MM.1S (cell line): ENCODE results near the gene ZBTB7C.

Experiments
- EZH2 ChIP-seq: fragments of 300-600 bp; sonication (generic); optimal IDR thresholded peaks from 2 replicates; pipeline ENCODE3; 2017; ENCODE audit warnings: low read depth, mild to moderate bottlenecking, antibody characterized with exemption, low read length, mixed read lengths
- EZH2phosphoT487 ChIP-seq: fragments of 300-600 bp; sonication (generic); IDR thresholded peaks from 2 replicates; pipeline ENCODE4 v1.6.1; 2018; ENCODE audit warnings: antibody characterized with exemption, low read length
- TF ChIP-seq, protein P1 (sequence below): fragments of 300-600 bp; sonication (generic); IDR thresholded peaks from 2 replicates; pipeline ENCODE4 v1.5.1; 2016; ENCODE audit warnings: antibody characterized with exemption, low read length, mixed read lengths

DNA sequence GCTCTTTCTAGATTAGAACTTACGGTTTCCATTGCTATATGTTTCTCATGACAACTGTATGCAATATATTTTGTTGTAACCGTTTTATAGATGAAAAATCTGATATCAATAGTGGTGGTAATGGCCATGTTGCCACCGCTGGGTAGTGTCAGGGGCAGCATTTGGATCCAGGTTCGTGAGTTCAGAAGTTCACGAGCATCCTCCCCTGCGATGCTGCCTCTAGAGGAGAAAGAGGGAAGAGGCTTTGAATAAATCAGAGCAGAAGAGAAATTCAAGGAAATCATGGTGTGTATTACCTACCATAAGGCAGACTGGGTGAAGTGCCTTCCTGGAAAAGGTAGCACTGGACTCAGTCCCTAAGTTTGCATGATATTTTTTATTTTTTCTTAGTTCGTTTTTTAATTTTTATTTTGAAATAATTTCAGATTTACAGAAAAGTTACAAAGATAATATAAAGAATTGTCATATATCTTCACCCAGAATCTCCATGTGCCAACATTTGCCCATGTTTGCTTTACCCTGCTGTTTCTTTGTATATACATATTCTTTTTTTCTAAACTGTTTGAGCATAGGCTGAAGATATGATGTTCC is 3.3 kb upstream of the ZBTB7C start:
- TF ChIP-seq, protein P1, sequence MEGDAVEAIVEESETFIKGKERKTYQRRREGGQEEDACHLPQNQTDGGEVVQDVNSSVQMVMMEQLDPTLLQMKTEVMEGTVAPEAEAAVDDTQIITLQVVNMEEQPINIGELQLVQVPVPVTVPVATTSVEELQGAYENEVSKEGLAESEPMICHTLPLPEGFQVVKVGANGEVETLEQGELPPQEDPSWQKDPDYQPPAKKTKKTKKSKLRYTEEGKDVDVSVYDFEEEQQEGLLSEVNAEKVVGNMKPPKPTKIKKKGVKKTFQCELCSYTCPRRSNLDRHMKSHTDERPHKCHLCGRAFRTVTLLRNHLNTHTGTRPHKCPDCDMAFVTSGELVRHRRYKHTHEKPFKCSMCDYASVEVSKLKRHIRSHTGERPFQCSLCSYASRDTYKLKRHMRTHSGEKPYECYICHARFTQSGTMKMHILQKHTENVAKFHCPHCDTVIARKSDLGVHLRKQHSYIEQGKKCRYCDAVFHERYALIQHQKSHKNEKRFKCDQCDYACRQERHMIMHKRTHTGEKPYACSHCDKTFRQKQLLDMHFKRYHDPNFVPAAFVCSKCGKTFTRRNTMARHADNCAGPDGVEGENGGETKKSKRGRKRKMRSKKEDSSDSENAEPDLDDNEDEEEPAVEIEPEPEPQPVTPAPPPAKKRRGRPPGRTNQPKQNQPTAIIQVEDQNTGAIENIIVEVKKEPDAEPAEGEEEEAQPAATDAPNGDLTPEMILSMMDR = peak; percentile 74
- TF ChIP-seq EZH2 (no peak), EZH2phosphoT487 (no peak)
